ENCODE results near the gene KRTAP16-1.
"Not testable (repeated sequence)": the region's sequence is repeated elsewhere in the genome, so short reads cannot be mapped to it uniquely, and the experiment has no call there.

The KRTAP16-1 gene

DNA sequence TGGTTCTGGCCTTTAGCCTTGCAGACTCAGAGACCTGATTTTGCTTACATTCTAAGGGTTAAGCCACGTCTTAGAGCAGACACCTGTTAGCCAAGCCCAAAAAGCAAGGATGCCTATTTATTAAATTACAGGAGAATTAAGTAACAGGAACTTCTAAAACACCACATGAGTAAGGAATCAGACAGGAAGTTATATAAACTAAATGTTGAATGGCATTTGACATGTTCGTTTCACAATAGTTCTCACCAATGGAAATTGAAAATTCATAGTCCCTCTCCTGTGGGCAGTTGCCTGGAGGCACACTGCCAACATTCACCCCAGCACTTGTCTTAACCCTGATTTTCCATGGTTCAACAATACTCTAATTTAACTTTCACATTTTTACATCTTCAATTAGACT is 24.6 kb downstream of the KRTAP16-1 start:
- no peak overlapping the region for H3K4me3 ChIP-seq (ENCODE audit: low read depth, low read length)
- no peak for DNase-seq
- no peaks in the 10 kb centered on the region for H3K27me3 ChIP-seq (replicated peaks)
- H3K27ac ChIP-seq: no peak overlapping the region
- TF ChIP-seq, protein P1, sequence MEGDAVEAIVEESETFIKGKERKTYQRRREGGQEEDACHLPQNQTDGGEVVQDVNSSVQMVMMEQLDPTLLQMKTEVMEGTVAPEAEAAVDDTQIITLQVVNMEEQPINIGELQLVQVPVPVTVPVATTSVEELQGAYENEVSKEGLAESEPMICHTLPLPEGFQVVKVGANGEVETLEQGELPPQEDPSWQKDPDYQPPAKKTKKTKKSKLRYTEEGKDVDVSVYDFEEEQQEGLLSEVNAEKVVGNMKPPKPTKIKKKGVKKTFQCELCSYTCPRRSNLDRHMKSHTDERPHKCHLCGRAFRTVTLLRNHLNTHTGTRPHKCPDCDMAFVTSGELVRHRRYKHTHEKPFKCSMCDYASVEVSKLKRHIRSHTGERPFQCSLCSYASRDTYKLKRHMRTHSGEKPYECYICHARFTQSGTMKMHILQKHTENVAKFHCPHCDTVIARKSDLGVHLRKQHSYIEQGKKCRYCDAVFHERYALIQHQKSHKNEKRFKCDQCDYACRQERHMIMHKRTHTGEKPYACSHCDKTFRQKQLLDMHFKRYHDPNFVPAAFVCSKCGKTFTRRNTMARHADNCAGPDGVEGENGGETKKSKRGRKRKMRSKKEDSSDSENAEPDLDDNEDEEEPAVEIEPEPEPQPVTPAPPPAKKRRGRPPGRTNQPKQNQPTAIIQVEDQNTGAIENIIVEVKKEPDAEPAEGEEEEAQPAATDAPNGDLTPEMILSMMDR (IDR thresholded peaks at IDR 0.05; ENCODE audit: low read depth, low read length, missing control alignments): no peak
- no peaks in the 10 kb centered on the region for H3K36me3 ChIP-seq (replicated peaks)
- in situ Hi-C loops (cut with HindIII; ENCODE audit: low pct_ligation_motif_present, low sequenced_read_pairs): no loop called here

DNA sequence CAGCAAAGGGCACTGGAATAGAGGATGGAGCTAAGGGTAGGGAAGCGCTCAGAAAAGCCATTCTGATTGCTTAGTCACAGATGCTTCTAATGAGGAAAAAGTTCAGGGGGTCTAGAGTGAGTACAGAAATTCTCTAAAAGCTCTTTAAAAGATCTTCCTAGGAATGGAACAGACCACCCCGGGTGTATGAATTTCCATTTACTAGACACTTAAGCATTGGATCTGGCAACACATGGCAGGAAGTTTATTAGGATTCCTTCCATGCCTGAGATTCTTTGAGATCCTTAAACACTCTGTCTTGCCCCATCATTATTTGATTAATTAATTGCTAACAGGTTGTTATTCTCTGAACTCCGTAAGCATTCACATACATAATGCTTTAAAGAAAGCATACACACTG is 25.1 kb downstream of the KRTAP16-1 start:
- DNase-seq: no peak
- Histone ChIP-seq H3K36me3 (replicated peaks) (no peaks in the 10 kb centered on the region), H3K27me3 (replicated peaks) (no peaks in the 10 kb centered on the region), H3K27ac (no peak overlapping the region), H3K4me3 (ENCODE audit: low read depth, low read length) (no peak overlapping the region)
- in situ Hi-C loops (cut with HindIII; ENCODE audit: low pct_ligation_motif_present, low sequenced_read_pairs): no loop called here
- TF ChIP-seq, protein P1 (IDR thresholded peaks at IDR 0.05; ENCODE audit: low read depth, low read length, missing control alignments): no peak

DNA sequence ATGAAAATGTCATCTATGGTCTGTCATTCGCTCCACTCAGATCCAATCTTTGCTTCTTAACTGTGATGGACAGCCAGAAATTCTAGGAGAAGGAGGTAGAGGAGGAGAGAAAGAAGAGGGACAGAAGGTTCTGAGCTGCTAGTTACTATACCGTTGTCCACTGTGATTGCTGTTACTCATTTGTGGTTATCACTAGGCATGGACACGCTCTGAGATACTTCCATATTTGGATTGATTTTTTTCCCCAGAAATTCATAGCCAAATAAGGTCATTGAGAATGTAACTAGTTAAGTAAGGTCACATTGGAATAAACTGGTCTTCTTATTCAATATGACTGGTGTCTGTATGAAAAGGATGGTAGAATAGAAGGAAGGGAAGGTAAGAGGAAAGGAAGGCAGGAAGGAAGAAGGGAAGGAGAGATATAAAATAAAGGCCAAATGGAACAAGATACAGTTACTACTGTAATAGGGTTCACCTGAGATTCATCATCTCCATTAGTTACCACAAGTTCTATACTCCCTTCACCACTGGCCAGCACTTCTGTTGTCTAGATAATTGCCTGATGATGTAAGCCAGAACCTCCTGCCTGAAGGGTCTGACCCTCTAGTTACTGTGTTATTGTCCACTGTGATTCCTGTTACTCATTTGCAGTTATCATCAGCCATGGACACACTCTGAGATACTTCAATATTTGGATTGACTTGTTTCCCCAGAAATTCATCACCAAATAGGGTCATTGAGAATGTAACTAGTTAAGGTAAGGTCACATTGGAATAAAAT is 30.7 kb downstream of the KRTAP16-1 start:
- H3K27me3 ChIP-seq (replicated peaks): no peaks in the 10 kb centered on the region
- H3K27ac ChIP-seq: no peak overlapping the region
- no peaks in the 10 kb centered on the region for H3K36me3 ChIP-seq (replicated peaks)
- in situ Hi-C loops (cut with HindIII; ENCODE audit: low pct_ligation_motif_present, low sequenced_read_pairs): no loop called here
- DNase-seq: no peak
- TF ChIP-seq, protein P1 (IDR thresholded peaks at IDR 0.05; ENCODE audit: low read depth, low read length, missing control alignments): no peak
- H3K4me3 ChIP-seq (ENCODE audit: low read depth, low read length): no peak overlapping the region

DNA sequence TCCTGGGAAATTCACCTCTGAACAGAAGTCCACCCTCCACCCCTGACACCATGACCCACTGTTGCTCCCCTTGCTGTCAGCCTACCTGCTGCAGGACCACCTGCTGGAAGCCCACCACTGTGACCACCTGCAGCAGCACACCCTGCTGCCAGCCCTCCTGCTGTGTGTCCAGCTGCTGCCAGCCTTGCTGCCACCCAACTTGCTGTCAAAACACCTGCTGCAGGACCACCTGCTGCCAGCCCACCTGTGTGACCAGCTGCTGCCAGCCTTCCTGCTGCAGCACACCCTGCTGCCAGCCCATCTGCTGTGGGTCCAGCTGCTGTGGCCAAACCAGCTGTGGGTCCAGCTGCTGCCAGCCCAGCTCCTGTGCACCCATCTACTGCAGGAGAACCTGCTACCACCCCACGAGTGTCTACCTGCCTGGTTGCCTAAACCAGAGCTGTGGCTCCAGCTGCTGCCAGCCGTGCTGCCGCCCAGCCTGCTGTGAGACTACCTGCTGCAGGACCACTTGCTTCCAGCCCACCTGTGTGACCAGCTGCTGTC is 33.4 kb downstream of the KRTAP16-1 start, which contains the start of gene KRTAP9-7:
Gene KRTAP9-7 (plus strand): TSS at position 51 of the 543 bp plus-strand sequence. CDS start 0 bp downstream, at position 51.
- in situ Hi-C loops (cut with HindIII; ENCODE audit: low pct_ligation_motif_present, low sequenced_read_pairs): not testable (repeated sequence)

DNA sequence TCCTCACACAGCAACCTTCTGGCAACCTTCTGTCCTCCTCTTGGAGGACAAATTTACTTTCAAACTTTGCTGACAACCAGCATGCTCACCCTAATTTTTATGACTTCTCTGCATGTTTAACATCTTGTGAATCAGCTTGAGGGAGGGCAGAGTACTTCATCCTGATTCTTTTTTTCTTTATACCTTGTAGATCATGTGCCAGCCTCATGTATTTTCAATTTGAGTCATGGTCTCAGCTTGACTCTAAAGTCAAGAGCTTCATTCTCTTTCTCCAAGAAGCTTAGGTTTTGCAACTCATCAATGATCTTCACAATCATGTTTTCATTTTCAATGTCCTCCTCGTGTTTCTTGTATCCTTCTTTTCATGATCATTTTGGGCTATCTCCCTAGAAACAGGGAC is 37.3 kb downstream of the KRTAP16-1 start:
- TF ChIP-seq, protein P1 (IDR thresholded peaks at IDR 0.05; ENCODE audit: low read depth, low read length, missing control alignments): no peak
- no peaks in the 10 kb centered on the region for H3K27me3 ChIP-seq (replicated peaks)
- no peak overlapping the region for H3K4me3 ChIP-seq (ENCODE audit: low read depth, low read length)
- H3K27ac ChIP-seq: no peak overlapping the region
- no peaks in the 10 kb centered on the region for H3K36me3 ChIP-seq (replicated peaks)
- no peak for DNase-seq
- in situ Hi-C loops (cut with HindIII; ENCODE audit: low pct_ligation_motif_present, low sequenced_read_pairs): no loop called here

More for the DNA sequence above, 33.4 kb downstream of the KRTAP16-1 start, which contains the start of gene KRTAP9-7:
- not testable (repeated sequence) for H3K36me3 ChIP-seq (replicated peaks); H3K27me3 ChIP-seq (replicated peaks); H3K27ac ChIP-seq; DNase-seq; H3K4me3 ChIP-seq (ENCODE audit: low read depth, low read length)

DNA sequence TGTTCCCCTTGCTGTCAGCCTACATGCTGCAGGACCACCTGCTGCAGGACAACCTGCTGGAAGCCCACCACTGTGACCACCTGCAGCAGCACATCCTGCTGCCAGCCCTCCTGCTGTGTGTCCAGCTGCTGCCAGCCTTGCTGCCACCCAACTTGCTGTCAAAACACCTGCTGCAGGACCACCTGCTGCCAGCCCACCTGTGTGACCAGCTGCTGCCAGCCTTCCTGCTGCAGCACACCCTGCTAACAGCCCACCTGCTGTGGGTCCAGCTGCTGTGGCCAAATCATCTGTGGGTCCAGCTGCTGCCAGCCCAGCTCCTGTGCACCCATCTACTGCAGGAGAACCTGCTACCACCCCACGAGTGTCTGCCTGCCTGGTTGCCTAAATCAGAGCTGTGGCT is 37.8 kb downstream of the KRTAP16-1 start:
- in situ Hi-C loops (cut with HindIII; ENCODE audit: low pct_ligation_motif_present, low sequenced_read_pairs); H3K27me3 ChIP-seq (replicated peaks); H3K4me3 ChIP-seq (ENCODE audit: low read depth, low read length); H3K27ac ChIP-seq; H3K36me3 ChIP-seq (replicated peaks); DNase-seq: not testable (repeated sequence)
